ENCODE measurements around the gene TMEM176A.

Gene TMEM176A

DNA sequence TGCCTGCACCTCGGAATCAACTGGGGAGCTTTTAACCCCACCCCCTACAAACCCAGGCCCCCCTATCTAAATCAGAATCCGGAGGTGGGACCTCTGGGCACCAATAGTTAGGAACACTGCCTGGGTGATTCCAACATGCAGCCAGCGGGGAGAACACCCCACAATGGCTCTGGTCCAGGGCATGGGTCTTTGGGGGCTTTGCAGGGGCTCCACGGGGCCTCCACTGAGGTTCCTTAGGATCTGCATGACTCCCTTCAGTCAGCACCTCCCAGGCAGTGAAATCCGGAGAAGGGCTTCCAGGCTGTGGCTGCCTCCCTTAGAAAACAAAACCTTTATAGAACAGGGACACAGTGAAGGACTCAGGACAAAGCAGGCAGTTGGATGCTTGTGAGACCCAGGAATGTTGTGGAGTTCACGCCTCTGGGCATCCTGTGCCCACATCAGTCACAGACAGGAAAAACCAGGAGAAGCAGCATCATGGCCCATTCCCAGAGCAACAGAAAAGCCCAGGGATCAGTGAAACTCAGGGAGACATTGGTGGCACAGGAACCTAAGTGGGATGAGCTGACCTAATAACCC is 35.2 kb downstream of the TMEM176A start:
- Histone ChIP-seq H3K9ac (ENCODE audit: low read length) (no peak overlapping the region), H3K27me3 (ENCODE audit: control insufficient read depth, insufficient read depth, low read length) (peaks cover 18% of the 10 kb centered on the region), H3K4me1 (ENCODE audit: control insufficient read depth, insufficient read depth, low read length) (no peaks in the 10 kb centered on the region), H3K9me3 (ENCODE audit: control insufficient read depth, insufficient read depth, low read depth, low read length) (no peaks in the 10 kb centered on the region), H3K27ac (ENCODE audit: low read depth, low read length) (no peak overlapping the region), H3K36me3 (ENCODE audit: control insufficient read depth, insufficient read depth, low read length) (no peaks in the 10 kb centered on the region), H3K4me3 (ENCODE audit: low read depth, low read length) (no peak overlapping the region)

DNA sequence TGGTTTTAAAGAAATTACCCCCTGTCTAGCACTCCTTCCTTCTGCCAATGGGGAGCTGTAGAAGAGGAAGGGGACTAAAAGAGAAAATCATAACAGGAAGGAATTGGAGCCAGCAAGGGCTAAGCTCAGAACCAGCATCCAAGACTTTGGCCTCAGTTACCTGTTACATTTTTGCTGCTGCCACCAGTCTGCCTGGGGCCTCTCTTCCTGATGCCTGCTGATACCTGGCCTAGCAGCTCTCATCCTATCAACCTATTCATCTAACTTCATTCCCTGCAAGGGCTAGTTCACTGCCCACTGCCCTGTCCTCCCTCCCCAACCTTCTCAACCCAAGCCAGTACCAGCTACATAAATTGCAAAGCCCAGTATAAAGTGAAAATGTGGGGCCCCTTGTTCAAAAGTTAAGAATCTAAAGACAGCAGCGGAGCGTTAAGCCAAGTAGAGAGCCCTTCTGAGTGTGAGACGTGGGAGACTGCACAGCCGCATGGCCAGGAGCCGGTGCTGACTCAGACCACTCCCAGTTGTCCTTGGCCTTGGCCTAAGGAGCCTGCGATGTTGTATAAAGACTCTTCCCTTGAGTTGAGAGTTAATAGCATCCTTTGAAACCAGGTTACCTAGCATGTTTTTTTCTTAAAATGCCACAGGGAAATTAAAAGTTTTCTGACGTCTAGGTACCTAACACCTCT is 38.5 kb downstream of the TMEM176A start:
- H3K9me3 ChIP-seq (ENCODE audit: control insufficient read depth, insufficient read depth, low read depth, low read length) = no peaks in the 10 kb centered on the region
- no peak overlapping the region for H3K27ac ChIP-seq (ENCODE audit: low read depth, low read length)
- H3K27me3 ChIP-seq (ENCODE audit: control insufficient read depth, insufficient read depth, low read length) = peaks cover 12% of the 10 kb centered on the region
- H3K4me3 ChIP-seq (ENCODE audit: low read depth, low read length) = no peak overlapping the region
- H3K4me1 ChIP-seq (ENCODE audit: control insufficient read depth, insufficient read depth, low read length) = no peaks in the 10 kb centered on the region
- H3K9ac ChIP-seq (ENCODE audit: low read length) = no peak overlapping the region
- no peaks in the 10 kb centered on the region for H3K36me3 ChIP-seq (ENCODE audit: control insufficient read depth, insufficient read depth, low read length)

- Histone ChIP-seq H3K36me3 (ENCODE audit: control insufficient read depth, insufficient read depth, low read length) (no peaks in the 10 kb centered on the region), H3K9ac (ENCODE audit: low read length) (no peak overlapping the region), H3K9me3 (ENCODE audit: control insufficient read depth, insufficient read depth, low read depth, low read length) (no peaks in the 10 kb centered on the region), H3K4me3 (ENCODE audit: low read depth, low read length) (no peak overlapping the region), H3K27me3 (ENCODE audit: control insufficient read depth, insufficient read depth, low read length) (no peaks in the 10 kb centered on the region; the same call in 1 of the 2 replicates), H3K27ac (ENCODE audit: low read depth, low read length) (no peak overlapping the region), H3K4me1 (ENCODE audit: control insufficient read depth, insufficient read depth, low read length) (no peaks in the 10 kb centered on the region)
These were observed 41.4 kb downstream of the TMEM176A start for GRCh38 chr7:150842018-150842417.

DNA sequence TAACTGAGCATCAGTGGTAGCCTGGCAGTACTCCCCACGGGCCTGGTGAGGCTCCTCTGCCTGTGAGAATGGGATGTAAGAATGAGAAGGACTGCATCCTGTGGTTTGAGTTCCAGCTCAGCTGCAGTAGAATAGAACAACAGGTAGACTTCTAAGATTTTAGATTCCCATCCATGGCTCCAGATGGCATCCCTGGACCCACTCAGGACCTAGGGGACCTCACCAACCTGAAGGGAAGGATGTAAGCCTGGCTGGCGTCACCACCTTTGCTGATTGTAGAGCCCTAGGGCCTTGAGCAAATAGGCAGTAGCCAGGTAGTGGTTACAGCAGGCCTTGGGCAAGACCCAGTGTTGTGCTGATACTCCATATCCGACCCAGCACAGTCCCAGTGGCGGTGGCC is 42.1 kb downstream of the TMEM176A start:
- H3K27ac ChIP-seq (ENCODE audit: low read depth, low read length) = no peak overlapping the region
- no peaks in the 10 kb centered on the region for H3K9me3 ChIP-seq (ENCODE audit: control insufficient read depth, insufficient read depth, low read depth, low read length)
- H3K9ac ChIP-seq (ENCODE audit: low read length) = no peak overlapping the region
- H3K27me3 ChIP-seq (ENCODE audit: control insufficient read depth, insufficient read depth, low read length) = no peaks in the 10 kb centered on the region; the same call in 1 of the 2 replicates
- H3K4me3 ChIP-seq (ENCODE audit: low read depth, low read length) = no peak overlapping the region
- H3K4me1 ChIP-seq (ENCODE audit: control insufficient read depth, insufficient read depth, low read length) = no peaks in the 10 kb centered on the region
- H3K36me3 ChIP-seq (ENCODE audit: control insufficient read depth, insufficient read depth, low read length) = no peaks in the 10 kb centered on the region

GRCh38 chr7:150845421-150845861 is 44.9 kb downstream of the TMEM176A start:
- Histone ChIP-seq H3K9me3 (ENCODE audit: control insufficient read depth, insufficient read depth, low read depth, low read length) (no peaks in the 10 kb centered on the region), H3K36me3 (ENCODE audit: control insufficient read depth, insufficient read depth, low read length) (no peaks in the 10 kb centered on the region), H3K27me3 (ENCODE audit: control insufficient read depth, insufficient read depth, low read length) (peaks cover 6% of the 10 kb centered on the region; the same call in 1 of the 2 replicates), H3K9ac (ENCODE audit: low read length) (no peak overlapping the region), H3K27ac (ENCODE audit: low read depth, low read length) (no peak overlapping the region), H3K4me1 (ENCODE audit: control insufficient read depth, insufficient read depth, low read length) (no peaks in the 10 kb centered on the region), H3K4me3 (ENCODE audit: low read depth, low read length) (no peak overlapping the region)

DNA sequence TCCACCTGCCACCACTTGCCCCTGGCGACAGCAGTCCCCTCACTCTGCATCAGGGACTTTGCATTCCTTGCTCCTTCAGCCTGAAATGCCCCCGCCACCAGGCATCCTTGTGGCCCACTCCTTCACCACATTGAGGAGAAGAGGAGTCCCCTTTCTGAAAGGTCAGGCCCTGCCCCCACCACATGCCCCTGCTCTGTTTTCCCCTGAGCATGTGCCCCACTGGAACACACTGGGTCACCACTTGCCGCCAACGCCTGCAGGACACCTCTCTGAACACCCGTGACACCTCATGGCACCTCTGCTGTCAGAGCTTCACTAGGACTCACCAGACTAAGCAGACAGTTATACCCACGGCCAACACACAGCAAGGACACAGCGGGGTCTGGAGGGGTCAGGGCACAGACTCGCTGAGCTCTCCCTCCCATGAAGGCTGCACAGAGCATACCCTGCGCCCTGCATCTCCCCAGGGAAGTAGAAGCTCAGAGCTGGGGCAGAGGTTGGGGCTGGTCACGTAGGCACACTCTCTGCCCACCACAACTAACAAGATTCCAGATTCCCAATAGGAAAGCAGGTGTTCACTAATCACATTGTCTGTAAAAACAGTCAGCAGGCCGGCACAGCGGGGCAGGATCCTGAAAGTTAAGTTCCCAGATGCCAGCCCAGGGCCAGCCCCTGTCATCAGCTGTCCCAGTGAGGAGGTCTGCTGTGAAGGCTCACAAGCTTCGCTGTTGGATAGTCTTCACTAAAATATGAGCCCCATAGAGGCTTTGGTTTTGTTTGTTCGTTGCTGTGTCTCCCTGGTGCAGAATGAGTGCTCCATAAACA is 45.9 kb downstream of the TMEM176A start:
- H3K4me1 ChIP-seq (ENCODE audit: control insufficient read depth, insufficient read depth, low read length) = no peaks in the 10 kb centered on the region
- H3K9ac ChIP-seq (ENCODE audit: low read length) = no peak overlapping the region
- no peak overlapping the region for H3K27ac ChIP-seq (ENCODE audit: low read depth, low read length)
- no peaks in the 10 kb centered on the region for H3K9me3 ChIP-seq (ENCODE audit: control insufficient read depth, insufficient read depth, low read depth, low read length)
- peaks cover 7% of the 10 kb centered on the region for H3K27me3 ChIP-seq (ENCODE audit: control insufficient read depth, insufficient read depth, low read length)
- H3K36me3 ChIP-seq (ENCODE audit: control insufficient read depth, insufficient read depth, low read length) = no peaks in the 10 kb centered on the region
- H3K4me3 ChIP-seq (ENCODE audit: low read depth, low read length) = no peak overlapping the region

DNA sequence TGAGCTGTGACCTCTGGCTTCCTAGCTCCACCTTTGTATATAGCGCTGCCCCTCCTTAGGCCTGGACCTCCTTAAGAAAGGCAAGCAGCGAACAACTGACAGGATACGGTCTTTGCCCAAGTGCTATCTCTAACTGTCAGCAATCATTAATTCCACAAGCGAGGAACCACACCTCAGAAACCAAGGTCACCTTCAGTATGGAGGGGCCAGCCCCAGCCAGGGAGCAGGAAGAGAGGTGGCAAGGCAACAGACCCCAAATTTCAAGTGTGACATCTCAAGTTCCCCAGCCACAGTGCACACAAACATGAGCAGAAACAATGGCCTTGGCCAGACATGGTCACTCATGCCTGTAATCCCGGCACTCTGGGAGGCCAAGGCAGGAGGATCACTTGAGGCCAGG is 47.0 kb downstream of the TMEM176A start:
- Histone ChIP-seq H3K4me1 (ENCODE audit: control insufficient read depth, insufficient read depth, low read length) (no peaks in the 10 kb centered on the region), H3K4me3 (ENCODE audit: low read depth, low read length) (no peak overlapping the region), H3K36me3 (ENCODE audit: control insufficient read depth, insufficient read depth, low read length) (no peaks in the 10 kb centered on the region), H3K9me3 (ENCODE audit: control insufficient read depth, insufficient read depth, low read depth, low read length) (no peaks in the 10 kb centered on the region), H3K9ac (ENCODE audit: low read length) (no peak overlapping the region), H3K27ac (ENCODE audit: low read depth, low read length) (no peak overlapping the region), H3K27me3 (ENCODE audit: control insufficient read depth, insufficient read depth, low read length) (peaks cover 18% of the 10 kb centered on the region)

GRCh38 chr7:150848111-150848510 is 47.5 kb downstream of the TMEM176A start:
- Histone ChIP-seq H3K36me3 (ENCODE audit: control insufficient read depth, insufficient read depth, low read length) (no peaks in the 10 kb centered on the region), H3K4me1 (ENCODE audit: control insufficient read depth, insufficient read depth, low read length) (no peaks in the 10 kb centered on the region), H3K27me3 (ENCODE audit: control insufficient read depth, insufficient read depth, low read length) (peaks cover 22% of the 10 kb centered on the region), H3K9me3 (ENCODE audit: control insufficient read depth, insufficient read depth, low read depth, low read length) (no peaks in the 10 kb centered on the region), H3K4me3 (ENCODE audit: low read depth, low read length) (no peak overlapping the region), H3K27ac (ENCODE audit: low read depth, low read length) (no peak overlapping the region), H3K9ac (ENCODE audit: low read length) (no peak overlapping the region)

DNA sequence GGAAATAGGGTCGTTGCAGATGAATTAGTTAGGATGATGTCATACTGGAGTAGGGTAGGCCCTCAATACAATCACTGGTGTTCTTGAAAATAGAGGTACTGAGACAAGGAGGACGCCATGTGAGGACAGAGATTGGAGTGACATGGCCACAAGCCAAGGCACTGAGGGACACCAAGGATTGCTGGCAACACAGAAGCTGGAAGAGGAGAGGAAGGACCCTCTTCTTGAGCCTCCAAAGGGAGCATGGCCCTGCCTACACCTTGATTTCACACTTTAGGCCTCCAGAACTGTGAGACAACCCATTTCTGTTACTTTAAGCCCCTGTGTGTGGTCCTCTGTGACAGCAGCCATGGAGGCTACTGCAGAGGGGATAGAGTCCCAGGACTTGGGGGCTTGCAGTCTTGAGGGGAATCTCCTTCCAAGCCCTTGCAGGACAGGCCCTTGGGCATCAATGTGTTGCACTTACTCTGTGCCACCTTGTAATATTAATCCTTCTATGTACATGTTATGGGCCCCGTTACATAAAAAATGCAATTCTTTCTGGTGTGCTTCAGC is 48.1 kb downstream of the TMEM176A start:
- no peak overlapping the region for H3K27ac ChIP-seq (ENCODE audit: low read depth, low read length)
- no peaks in the 10 kb centered on the region for H3K9me3 ChIP-seq (ENCODE audit: control insufficient read depth, insufficient read depth, low read depth, low read length)
- no peak overlapping the region for H3K9ac ChIP-seq (ENCODE audit: low read length)
- no peaks in the 10 kb centered on the region for H3K4me1 ChIP-seq (ENCODE audit: control insufficient read depth, insufficient read depth, low read length)
- no peak overlapping the region for H3K4me3 ChIP-seq (ENCODE audit: low read depth, low read length)
- H3K27me3 ChIP-seq (ENCODE audit: control insufficient read depth, insufficient read depth, low read length) = peaks cover 22% of the 10 kb centered on the region
- H3K36me3 ChIP-seq (ENCODE audit: control insufficient read depth, insufficient read depth, low read length) = no peaks in the 10 kb centered on the region

DNA sequence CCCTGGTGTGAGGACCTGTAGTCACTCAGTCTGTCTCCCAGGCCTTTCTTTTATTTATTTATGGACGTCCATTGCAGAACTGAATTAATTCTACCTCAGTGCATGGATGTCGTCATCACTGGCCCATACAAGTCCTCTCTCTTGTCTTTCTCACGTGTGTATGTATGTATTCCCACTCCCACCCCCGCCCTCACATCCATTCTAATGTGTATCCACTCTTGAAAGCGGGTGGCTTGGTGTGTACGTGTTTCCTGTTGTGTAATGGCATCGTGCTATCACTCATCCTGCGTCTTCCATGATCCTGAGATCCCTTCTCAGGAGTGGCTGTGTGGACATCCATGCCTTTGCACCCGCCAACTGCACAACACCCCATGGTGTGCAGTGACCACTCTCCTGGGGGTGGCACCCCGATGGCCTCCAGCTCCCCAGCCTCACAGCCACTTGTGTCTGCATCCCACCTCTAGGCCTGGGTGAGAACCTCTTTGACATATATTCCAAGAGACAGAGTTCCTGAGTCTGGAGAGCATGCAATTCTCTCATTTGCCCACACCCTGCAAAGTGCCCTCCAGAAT is 48.7 kb downstream of the TMEM176A start:
- Histone ChIP-seq H3K4me1 (ENCODE audit: control insufficient read depth, insufficient read depth, low read length) (no peaks in the 10 kb centered on the region), H3K36me3 (ENCODE audit: control insufficient read depth, insufficient read depth, low read length) (no peaks in the 10 kb centered on the region), H3K4me3 (ENCODE audit: low read depth, low read length) (no peak overlapping the region), H3K27ac (ENCODE audit: low read depth, low read length) (no peak overlapping the region), H3K27me3 (ENCODE audit: control insufficient read depth, insufficient read depth, low read length) (peaks cover 22% of the 10 kb centered on the region), H3K9me3 (ENCODE audit: control insufficient read depth, insufficient read depth, low read depth, low read length) (no peaks in the 10 kb centered on the region), H3K9ac (ENCODE audit: low read length) (no peak overlapping the region)

Data from HUES6 (cell line).